T-helper 1 cell treated with Interleukin-12 subunit alpha and Interleukin-12 subunit beta and Interleukin-4 antibody, amounts not matched to agents 30 μg/mL and 1 μg/mL, for 36 hours (primary cell): Measurements from ENCODE around the gene AKR1B15.

ENCODE experiments used
- H3K27ac Mint-ChIP-seq: one replicate; pipeline ENCODE4 v1.8.0; 2021; ENCODE audit warnings: mild to moderate bottlenecking, mixed read lengths
- H3K27me3 Mint-ChIP-seq: one replicate; pipeline ENCODE4 v1.8.0; 2021; ENCODE audit warnings: low read depth, mixed read lengths
- H3K36me3 Mint-ChIP-seq: one replicate; pipeline ENCODE4 v1.8.0; 2021; ENCODE audit warnings: low read depth, mixed read lengths
- H3K4me1 Mint-ChIP-seq: one replicate; pipeline ENCODE4 v1.8.0; 2021; ENCODE audit warnings: low read depth, mixed read lengths
- H3K4me3 Mint-ChIP-seq: one replicate; pipeline ENCODE4 v1.8.0; 2021; ENCODE audit warnings: mild to moderate bottlenecking, moderate library complexity, mixed read lengths
- H3K9me3 Mint-ChIP-seq: one replicate; pipeline ENCODE4 v1.8.0; 2021; ENCODE audit warnings: mixed read lengths

Gene AKR1B15

DNA sequence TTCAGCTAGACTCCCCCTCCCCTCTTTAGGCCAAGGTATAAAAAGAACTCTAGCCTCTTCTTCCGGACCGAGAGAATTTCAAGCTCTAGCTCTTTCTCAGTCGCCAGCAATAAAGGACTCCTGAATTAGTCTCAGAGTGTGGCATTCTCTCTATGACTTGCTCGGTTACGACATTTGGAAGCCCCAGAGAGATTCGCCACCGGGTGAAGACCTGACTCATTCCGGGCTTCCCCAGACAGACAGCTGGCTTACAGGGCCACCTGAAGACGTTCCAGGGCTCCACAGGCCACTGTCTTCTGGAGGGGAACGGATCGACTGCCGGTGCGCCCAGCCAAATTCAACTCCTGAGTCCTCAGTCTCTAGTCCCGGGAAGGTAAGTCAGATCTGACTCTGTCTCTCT, at the start of gene AKR1B15:
Gene AKR1B15, plus strand, starts transcription at position 234 of the 400 bp plus-strand sequence. CDS start 15,510 bp downstream, outside the sequence.
- Mint-ChIP-seq H3K27ac (no peak within 1 kb of the TSS), H3K4me1 (peaks cover 4% of the 10 kb centered on the region), H3K36me3 (no peaks in the 10 kb centered on the region), H3K9me3 (no peaks in the 10 kb centered on the region), H3K27me3 (peaks cover 11% of the 10 kb centered on the region), H3K4me3 (no peak within 1 kb of the TSS)

DNA sequence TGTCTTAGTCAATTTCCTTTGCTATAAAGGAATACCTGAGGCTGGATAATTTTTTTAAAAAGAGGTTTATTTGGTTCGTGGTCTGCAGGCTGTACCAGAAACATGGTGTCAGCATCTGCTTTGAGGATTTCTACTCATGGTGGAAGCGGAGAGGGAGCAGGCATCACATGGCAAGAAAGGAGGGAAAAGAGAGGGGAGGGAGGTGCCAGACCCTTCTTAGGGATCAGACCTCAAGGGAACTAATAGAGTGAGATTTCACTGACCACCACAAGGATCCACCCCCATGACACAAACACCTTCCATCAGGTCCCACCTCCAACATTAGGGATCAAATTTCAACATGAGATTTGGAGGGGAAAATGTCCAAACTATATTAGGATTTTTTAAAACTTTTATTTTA, 48.5 kb upstream of the AKR1B15 start:
- no peak overlapping the region for H3K27ac Mint-ChIP-seq
- H3K4me1 Mint-ChIP-seq = no peaks in the 10 kb centered on the region
- no peaks in the 10 kb centered on the region for H3K36me3 Mint-ChIP-seq
- no peak overlapping the region for H3K4me3 Mint-ChIP-seq
- H3K27me3 Mint-ChIP-seq = peaks cover 18% of the 10 kb centered on the region
- no peaks in the 10 kb centered on the region for H3K9me3 Mint-ChIP-seq

DNA sequence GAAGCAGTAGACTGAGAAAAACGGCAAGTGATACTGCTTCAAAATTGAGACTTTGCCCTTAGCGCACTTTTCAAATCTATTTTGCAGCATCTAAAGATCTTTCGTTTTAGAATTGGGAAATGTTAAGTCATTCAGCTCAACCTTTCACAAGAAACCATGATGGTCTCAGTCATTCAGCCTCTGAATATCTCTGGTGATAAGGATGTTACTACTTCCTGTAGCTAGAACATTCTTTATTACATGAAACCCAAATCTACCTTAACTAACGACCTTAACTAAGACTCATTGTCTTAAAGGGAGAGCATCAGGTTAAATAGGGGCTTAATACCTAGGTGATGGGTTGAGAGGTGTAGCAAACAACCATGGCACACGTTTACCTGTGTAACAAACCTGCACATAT, 47.9 kb upstream of the AKR1B15 start:
- H3K36me3 Mint-ChIP-seq = no peaks in the 10 kb centered on the region
- H3K4me1 Mint-ChIP-seq = no peaks in the 10 kb centered on the region
- H3K27me3 Mint-ChIP-seq = peaks cover 14% of the 10 kb centered on the region
- no peaks in the 10 kb centered on the region for H3K9me3 Mint-ChIP-seq
- H3K4me3 Mint-ChIP-seq = no peak overlapping the region
- H3K27ac Mint-ChIP-seq = no peak overlapping the region

DNA sequence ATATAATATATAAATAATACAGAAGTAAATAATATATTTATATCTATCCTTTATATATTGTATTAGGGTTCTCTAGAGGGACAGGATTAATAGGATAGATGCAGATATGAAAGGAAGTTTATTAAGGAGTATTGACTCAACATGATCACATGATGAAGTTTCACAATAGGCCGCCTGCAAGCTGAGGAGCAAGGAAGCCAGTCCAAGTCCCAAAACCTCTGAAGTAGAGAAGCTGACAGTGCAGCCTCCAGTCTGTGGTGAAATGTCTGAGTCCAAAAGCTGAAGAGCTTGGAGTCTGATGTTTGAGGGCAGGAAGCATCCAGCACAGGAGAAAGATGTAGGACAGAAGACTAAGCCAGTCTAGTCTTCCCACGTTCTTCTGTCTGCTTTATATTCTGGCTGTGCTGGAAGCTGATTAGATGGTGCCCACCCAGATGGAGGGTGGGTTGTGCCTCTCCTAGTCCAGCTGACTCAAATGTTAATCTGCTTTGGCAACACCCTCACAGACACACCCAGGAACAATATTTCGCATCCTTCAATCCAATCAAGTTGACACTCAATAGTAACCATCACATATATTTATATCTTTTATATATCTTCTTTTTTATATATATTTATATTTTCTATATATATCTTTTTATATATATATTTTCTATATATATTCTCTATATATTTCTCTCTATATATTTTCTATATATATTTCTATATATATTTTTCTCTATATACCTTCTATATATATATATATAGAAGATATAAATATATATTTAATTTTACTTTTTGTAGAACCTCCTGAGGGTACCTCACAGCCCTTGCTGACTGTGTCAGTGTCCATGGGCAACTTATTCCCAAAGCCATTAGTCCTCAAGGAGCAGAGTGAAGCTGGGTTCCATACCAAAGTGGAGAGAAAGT, 46.2 kb upstream of the AKR1B15 start:
- Mint-ChIP-seq H3K4me3 (no peak overlapping the region), H3K27me3 (peaks cover 9% of the 10 kb centered on the region), H3K4me1 (no peaks in the 10 kb centered on the region), H3K27ac (no peak overlapping the region), H3K36me3 (no peaks in the 10 kb centered on the region), H3K9me3 (no peaks in the 10 kb centered on the region)

DNA sequence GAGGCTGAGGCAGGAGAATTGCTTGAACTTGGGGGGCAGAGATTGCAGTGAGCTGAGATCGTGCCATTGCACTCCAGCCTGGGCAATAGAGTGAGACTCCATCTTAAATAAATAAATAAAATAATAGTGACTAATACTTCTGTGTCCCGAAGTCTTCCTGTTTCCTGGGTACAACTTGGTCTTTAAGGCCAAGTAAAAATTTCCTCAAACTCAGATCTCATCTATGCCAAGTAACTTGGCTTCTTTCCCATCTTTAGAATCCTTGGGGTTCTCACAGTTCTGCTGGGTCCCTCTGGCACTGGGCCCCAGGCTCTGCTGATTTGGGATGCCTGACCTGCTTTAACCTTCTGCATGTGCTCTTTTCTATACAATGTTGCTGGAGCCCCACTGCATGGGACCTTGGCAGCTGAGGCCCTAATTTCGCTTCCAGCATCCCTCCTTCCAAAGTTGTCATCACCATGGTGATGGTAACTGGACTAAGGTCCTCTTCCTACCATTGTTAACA, 44.2 kb upstream of the AKR1B15 start:
- Mint-ChIP-seq H3K36me3 (no peaks in the 10 kb centered on the region), H3K9me3 (no peaks in the 10 kb centered on the region), H3K4me1 (no peaks in the 10 kb centered on the region), H3K4me3 (no peak overlapping the region), H3K27me3 (peaks cover 3% of the 10 kb centered on the region), H3K27ac (no peak overlapping the region)

DNA sequence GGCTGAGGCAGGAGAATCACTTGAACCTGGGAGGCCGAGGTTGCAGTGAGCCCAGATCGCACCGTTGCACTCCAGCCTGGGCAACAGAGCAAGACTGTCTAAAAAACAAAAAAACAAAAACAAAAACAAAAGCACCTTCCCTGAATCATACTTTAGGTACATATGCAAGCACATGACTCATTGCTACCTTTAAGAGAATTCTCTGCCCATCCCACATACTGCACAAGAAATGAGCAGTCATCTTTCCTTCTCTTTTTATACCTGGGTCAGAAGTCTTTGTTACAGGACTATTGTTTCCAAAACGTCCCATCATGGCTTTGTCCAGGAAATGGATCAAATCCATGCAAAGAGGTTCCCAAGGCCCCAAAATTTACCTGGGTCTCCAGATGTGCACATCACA, 43.1 kb upstream of the AKR1B15 start:
- H3K27me3 Mint-ChIP-seq = peaks cover 3% of the 10 kb centered on the region
- no peak overlapping the region for H3K4me3 Mint-ChIP-seq
- H3K4me1 Mint-ChIP-seq = no peaks in the 10 kb centered on the region
- H3K36me3 Mint-ChIP-seq = no peaks in the 10 kb centered on the region
- H3K9me3 Mint-ChIP-seq = no peaks in the 10 kb centered on the region
- no peak overlapping the region for H3K27ac Mint-ChIP-seq

DNA sequence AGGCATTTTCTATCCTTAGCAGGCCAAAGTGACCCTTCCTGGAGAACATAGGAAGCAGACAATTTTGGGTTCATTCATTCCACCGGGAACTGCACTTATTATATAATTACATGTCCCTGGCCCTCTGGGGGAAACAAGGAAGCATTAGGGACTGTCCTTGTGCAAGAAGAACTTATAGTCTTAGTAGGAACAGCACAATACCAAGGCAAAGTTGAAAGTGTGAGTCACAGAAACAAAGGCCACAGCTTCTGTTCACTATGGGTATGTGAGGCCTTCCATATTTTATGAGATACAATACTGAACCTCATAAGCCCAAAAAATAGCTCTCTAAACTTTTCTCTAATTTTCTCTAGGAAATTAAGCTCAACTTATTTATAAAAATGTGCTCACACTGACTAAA, 39.9 kb upstream of the AKR1B15 start:
- Mint-ChIP-seq H3K4me1 (no peaks in the 10 kb centered on the region), H3K9me3 (no peaks in the 10 kb centered on the region), H3K36me3 (no peaks in the 10 kb centered on the region), H3K27me3 (no peaks in the 10 kb centered on the region), H3K4me3 (no peak overlapping the region), H3K27ac (no peak overlapping the region)

DNA sequence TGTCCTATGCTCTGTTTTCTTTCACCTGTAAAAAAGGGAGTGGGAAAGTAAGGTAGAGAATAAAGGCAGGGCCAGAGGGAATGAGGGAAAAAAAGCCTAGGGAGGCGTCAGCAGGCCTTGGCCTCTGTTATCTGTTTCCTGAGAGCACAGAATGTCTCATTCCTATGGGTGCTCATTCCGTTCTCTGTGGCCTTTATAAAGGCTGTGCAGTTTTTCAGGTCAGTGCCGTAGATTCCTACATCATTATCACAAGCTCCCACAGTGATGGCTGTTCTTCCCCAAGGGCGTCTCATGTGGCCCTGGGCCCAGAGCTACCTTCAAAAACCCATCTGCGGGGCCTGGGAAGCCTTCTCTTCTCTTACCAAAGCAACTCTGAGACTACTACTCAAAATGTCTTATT, 38.3 kb upstream of the AKR1B15 start:
- Mint-ChIP-seq H3K27ac (no peak overlapping the region), H3K9me3 (no peaks in the 10 kb centered on the region), H3K27me3 (peaks cover 6% of the 10 kb centered on the region), H3K4me1 (peaks cover 2% of the 10 kb centered on the region), H3K36me3 (no peaks in the 10 kb centered on the region), H3K4me3 (no peak overlapping the region)

DNA sequence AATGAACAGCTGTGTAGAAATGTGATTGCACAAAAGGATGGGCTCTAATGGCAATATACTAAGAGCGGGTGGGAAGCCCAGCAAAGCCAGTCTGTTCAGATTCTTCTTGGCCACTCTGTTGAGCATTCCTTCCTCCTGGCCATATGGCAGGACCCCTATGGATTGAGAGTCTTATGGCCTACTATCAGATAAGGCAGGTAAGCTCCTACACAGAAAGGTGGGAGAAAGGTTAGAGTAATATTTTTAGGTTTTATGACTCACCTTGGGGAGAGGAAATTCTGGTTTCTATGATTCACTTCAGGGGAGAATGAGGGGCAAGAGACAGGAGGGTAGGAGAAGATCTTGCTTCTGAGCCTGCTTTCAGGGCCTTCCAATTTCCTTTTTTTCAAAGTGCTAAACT, 36.6 kb upstream of the AKR1B15 start:
- Mint-ChIP-seq H3K27me3 (peaks cover 13% of the 10 kb centered on the region), H3K27ac (no peak overlapping the region)

DNA sequence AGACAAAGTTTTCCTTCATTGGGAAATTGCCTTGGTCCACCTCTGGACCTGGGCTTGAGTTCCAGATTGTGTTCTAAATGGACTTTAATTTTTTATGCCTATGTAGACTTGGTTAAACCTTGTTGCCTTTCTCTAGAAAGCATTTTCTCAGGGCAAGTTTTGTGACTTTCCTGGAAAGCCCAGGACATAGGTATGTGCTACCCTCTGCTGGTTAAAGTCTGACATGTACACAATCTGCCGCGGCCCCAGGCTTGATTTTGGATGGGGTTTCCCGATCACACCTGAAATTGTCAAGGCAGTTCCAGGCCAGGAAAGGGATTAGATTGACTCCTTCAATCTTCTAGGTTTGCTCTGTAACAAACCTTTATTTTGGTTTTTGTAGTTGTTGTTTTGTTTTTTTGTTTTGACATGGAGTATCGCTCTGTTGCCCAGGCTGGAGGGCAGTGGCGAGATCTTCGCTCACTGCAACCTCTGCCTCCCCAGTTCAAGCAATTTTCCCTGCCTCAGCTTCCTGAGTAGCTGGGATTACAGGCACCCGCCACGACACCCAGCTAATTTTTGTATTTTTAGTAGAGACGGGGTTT, 35.6 kb upstream of the AKR1B15 start:
- Mint-ChIP-seq H3K27me3 (peaks cover 14% of the 10 kb centered on the region), H3K36me3 (no peaks in the 10 kb centered on the region), H3K27ac (no peak overlapping the region), H3K4me3 (no peak overlapping the region), H3K9me3 (no peaks in the 10 kb centered on the region), H3K4me1 (peaks cover 2% of the 10 kb centered on the region)

More for the DNA sequence above, 36.6 kb upstream of the AKR1B15 start:
- no peaks in the 10 kb centered on the region for H3K9me3 Mint-ChIP-seq
- H3K36me3 Mint-ChIP-seq = no peaks in the 10 kb centered on the region
- no peak overlapping the region for H3K4me3 Mint-ChIP-seq
- peaks cover 2% of the 10 kb centered on the region for H3K4me1 Mint-ChIP-seq

DNA sequence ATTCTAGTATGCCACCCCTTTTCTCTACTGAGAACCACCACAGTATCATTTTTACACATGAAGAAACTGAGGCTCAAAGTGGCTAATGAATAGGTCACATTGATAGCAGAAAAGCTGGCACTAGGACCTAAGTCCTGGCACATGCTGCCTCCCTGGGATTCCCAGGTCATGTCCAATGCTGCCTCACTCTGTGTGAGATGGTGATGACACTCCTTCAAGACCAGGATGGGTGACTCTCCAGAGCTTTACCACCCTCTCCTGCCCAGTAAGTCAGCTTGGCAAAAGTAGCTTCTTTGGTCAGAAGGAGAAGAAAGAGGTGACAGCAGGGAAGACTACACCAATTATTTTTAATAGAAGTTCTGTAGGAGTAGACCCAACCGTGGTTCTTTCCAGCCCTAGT, 34.8 kb upstream of the AKR1B15 start:
- Mint-ChIP-seq H3K4me1 (peaks cover 2% of the 10 kb centered on the region), H3K4me3 (no peak overlapping the region), H3K27me3 (peaks cover 14% of the 10 kb centered on the region), H3K9me3 (no peaks in the 10 kb centered on the region), H3K36me3 (no peaks in the 10 kb centered on the region), H3K27ac (no peak overlapping the region)

DNA sequence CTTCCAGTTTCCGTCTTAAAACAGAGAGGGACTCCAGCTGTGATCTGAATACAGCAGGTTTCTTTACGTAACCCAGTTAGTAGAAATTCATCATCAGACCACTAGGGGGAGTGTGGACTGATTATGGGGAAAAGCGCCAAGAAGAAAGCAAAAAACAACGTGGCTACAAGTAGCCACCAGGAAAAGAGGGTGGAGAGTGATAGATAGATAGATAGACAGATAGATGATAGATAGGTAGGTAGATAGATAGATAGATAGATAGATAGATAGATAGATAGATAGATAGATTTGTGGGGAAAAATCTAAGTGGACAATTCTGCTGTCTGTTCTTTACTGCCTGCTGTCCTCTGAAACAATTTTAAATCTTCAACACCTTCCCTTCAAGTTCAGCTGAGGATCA, 34.2 kb upstream of the AKR1B15 start:
- H3K4me1 Mint-ChIP-seq = peaks cover 2% of the 10 kb centered on the region
- H3K27ac Mint-ChIP-seq = no peak overlapping the region
- no peaks in the 10 kb centered on the region for H3K9me3 Mint-ChIP-seq
- no peak overlapping the region for H3K4me3 Mint-ChIP-seq
- H3K36me3 Mint-ChIP-seq = no peaks in the 10 kb centered on the region
- H3K27me3 Mint-ChIP-seq = peaks cover 14% of the 10 kb centered on the region

DNA sequence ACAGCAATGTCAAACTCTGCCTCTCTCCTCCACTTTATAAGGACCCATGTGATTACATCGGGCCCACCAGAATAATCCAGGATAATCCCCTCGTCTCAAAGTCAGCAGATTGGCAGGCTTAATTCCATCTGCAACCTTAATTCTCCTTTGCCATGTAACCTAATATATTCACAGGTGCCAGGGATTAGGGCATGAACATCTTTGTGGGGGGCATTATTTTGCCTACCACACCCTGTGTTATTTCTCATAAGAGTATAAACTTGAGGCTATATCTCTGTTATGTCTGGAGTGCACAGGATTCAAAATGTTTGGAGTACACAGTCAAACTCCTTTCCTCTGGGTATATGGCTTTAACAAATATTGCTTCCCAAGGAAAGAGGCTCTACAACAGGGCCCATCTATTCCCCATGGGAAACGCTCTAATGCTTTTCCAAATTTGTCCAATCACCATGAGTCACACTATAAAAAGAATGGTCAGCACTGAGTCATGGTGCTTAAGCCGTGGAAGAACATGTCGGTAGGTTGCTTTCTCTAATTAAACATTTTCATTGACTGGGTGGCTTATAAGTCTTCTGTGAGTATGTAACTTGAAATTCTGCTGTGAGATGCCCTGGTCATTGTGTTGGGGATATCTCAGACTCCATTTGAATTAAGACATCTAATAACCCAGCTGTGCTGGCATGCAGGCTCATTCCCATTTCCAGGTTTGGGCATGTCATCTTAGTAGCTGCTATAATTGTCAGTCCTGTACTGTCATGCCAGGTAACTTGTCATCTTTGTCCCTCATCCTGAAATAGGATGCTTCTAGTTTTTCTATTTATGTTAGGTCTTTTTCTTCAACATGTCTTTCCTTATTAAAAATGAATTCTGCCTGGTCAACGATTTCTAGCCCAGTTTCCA, 33.1 kb upstream of the AKR1B15 start:
- no peaks in the 10 kb centered on the region for H3K36me3 Mint-ChIP-seq
- no peak overlapping the region for H3K4me3 Mint-ChIP-seq

DNA sequence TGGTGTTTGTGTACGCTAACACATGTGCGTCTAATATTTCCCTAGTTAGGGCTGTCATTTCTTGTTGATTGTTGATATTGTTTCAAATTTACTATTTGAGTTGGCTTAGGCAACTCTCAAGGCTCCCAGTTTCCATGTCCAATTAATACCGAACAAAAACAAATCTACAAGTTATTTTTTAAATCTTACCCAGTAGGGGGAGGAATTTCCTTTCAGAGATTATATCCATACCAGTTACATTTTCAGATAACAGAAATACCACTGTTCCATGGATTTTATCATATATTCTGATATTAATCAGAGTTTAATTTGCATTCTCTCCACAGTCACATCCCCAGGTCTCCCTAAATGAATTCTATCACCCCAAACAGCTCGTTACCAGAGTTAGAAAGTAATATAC, 28.8 kb upstream of the AKR1B15 start:
- H3K9me3 Mint-ChIP-seq = no peaks in the 10 kb centered on the region
- H3K4me3 Mint-ChIP-seq = no peak overlapping the region
- peaks cover 12% of the 10 kb centered on the region for H3K27me3 Mint-ChIP-seq
- no peak overlapping the region for H3K27ac Mint-ChIP-seq
- no peaks in the 10 kb centered on the region for H3K4me1 Mint-ChIP-seq
- no peaks in the 10 kb centered on the region for H3K36me3 Mint-ChIP-seq

More for the DNA sequence above, 33.1 kb upstream of the AKR1B15 start:
- Mint-ChIP-seq H3K4me1 (peaks cover 2% of the 10 kb centered on the region), H3K27me3 (peaks cover 14% of the 10 kb centered on the region), H3K27ac (no peak overlapping the region), H3K9me3 (no peaks in the 10 kb centered on the region)
